Lung (tissue), 12 donors: Measurements from ENCODE around the gene ZNF865. TPM values are rescaled to one million over a fixed set of nuclear protein-coding genes. Genes with fewer than 3 reads are reported as not detected.

Source experiments
- ATAC-seq: fragments of 200-7000 bp; cut with Tn5 transposase; one replicate; pipeline ENCODE4 v1.9.1; 2020; ENCODE audit warnings: moderate number of reproducible peaks; ENCODE audit not compliant: insufficient read depth, low FRiP score
- DNase-seq, 3 donors: peaks; one replicate each; pipeline ENCODE4 v3.0.0-alpha.2; 2013 to 2017
- H3K27ac ChIP-seq, 2 donors: one replicate each; pipeline ENCODE4 v1.5.1; 2013; ENCODE audit warnings: mild to moderate bottlenecking in 2 of 2, moderate library complexity in 2 of 2, control low read depth in 1 of 2, inconsistent platforms in 1 of 2, low read depth in 1 of 2, low read length in 1 of 2
- H3K27me3 ChIP-seq, 3 donors: one replicate each; pipeline ENCODE4 v1.5.1; 2013; ENCODE audit warnings: low read length in 2 of 3; ENCODE audit not compliant: control insufficient read depth in 3 of 3, insufficient read depth in 3 of 3
- H3K36me3 ChIP-seq, 4 donors: one replicate each; pipeline ENCODE4 v1.5.1; 2013; ENCODE audit warnings: low read length in 4 of 4, mild to moderate bottlenecking in 1 of 4, moderate library complexity in 1 of 4; ENCODE audit not compliant: control insufficient read depth in 4 of 4, insufficient read depth in 4 of 4
- H3K4me1 ChIP-seq, 5 donors: one replicate each; pipeline ENCODE4 v1.5.1; 2013; ENCODE audit warnings: low read length in 5 of 5, mild to moderate bottlenecking in 2 of 5, moderate library complexity in 1 of 5; ENCODE audit not compliant: control insufficient read depth in 5 of 5, insufficient read depth in 5 of 5
- H3K4me3 ChIP-seq: one replicate; pipeline ENCODE4 v1.5.1; 2013; ENCODE audit warnings: mild to moderate bottlenecking, control low read depth, moderate library complexity
- H3K9ac ChIP-seq, 2 donors: one replicate each; pipeline ENCODE4 v1.5.1; 2013; ENCODE audit warnings: low read length in 2 of 2, control low read depth in 1 of 2; ENCODE audit not compliant: insufficient read depth in 1 of 2
- H3K9me3 ChIP-seq, 4 donors: one replicate each; pipeline ENCODE4 v1.5.1; 2013; ENCODE audit warnings: low read length in 3 of 4, mild to moderate bottlenecking in 1 of 4, moderate library complexity in 1 of 4; ENCODE audit not compliant: control insufficient read depth in 4 of 4, insufficient read depth in 3 of 4
- CTCF ChIP-seq: IDR thresholded peaks from 2 replicates; pipeline ENCODE4 v1.5.1; 2012; ENCODE audit warnings: mild to moderate bottlenecking; ENCODE audit errors: control extremely low read depth, extremely low read depth
- WGBS, 2 donors: extraction: QIAGEN DNeasy Blood & Tissue Kit; methylation state at CpG; one replicate each; pipeline ENCODE4 v1.1.7; 2013; 5-methylcytosine and 5-hydroxymethylcytosine counted together
- polyA plus RNA-seq, 2 donors: library from polyadenylated mRNA; stranded (reverse); fragments of 200-250 nt; gene quantifications; one replicate each; pipeline ENCODE4 v1.2.1, GENCODE V29; 2013
- total RNA-seq, 2 donors: library from RNA; depleted of rRNA in 1 of 2; stranded (reverse); fragments of >200 nt in 1 of 2; gene quantifications; one replicate each; pipeline ENCODE4 v1.2.1, GENCODE V29; 2014 to 2021
- donor health status: control.
- donor health status: control.
- donor health status: Bipolar disorder and iron deficiency.
- donor health status: healthy.
- donor health status: DM: yes; HTN: yes; CAD: no.

The ZNF865 gene
- total and polyA plus RNA-seq, 4 donors, result 5.1 to 19.3 (median 10.0) TPM

DNA sequence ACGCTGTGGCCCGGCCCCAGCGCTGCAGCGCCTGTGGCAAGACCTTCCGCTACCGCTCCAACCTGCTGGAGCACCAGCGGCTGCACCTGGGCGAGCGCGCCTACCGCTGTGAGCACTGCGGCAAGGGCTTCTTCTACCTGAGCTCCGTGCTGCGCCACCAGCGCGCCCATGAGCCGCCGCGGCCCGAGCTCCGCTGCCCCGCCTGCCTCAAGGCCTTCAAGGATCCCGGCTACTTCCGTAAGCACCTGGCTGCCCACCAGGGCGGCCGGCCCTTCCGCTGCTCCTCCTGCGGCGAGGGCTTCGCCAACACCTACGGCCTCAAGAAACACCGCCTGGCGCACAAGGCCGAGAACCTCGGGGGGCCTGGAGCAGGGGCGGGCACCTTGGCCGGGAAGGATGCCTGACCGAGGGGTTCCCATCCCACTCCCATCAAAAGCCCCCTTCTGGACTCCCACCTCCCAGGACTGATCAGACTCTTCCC is 11.0 kb downstream of the ZNF865 start:
- Histone ChIP-seq H3K4me3 (no peak overlapping the region), H3K27me3 (no peaks in the 10 kb centered on the region), H3K36me3 (peaks cover 11 to 49% (median 16%) of the 10 kb centered on the region in 4 donors), H3K4me1 (peaks cover 0 to 15% (median 11%) of the 10 kb centered on the region in 5 donors), H3K27ac (no peak overlapping the region), H3K9ac (no peak overlapping the region), H3K9me3 (no peaks in the 10 kb centered on the region)
- ATAC-seq (no peak), DNase-seq (no peak)
- no peak for TF ChIP-seq CTCF
- 98% methylated on average over 37 to 38 of the region's 38 CpGs for WGBS, 2 donors

DNA sequence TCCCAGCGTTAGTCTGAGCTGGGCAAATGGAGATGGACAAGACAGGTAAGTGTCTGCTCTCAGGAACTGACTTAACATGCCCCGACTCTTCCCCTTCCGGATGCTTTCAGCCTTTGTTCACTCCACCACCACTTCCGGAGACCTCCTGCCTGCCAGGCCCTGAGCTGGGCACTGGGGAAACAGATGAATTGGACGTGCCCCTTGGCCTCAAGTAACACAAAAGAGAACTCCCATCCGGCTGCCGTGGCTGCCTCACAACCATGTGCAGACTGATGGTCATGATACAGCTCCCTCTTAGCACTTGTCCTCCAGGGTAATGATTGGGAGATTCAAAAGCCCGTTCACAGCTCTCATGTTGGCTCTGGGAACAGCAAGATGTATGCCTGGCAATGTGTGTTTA is 12.0 kb downstream of the ZNF865 start:
- no peak for DNase-seq
- no peak overlapping the region for H3K9ac ChIP-seq
- peaks cover 11 to 58% (median 18%) of the 10 kb centered on the region in 4 donors for H3K36me3 ChIP-seq
- no peak overlapping the region for H3K4me3 ChIP-seq
- no peak for TF ChIP-seq CTCF
- H3K9me3 ChIP-seq, result no peaks in the 10 kb centered on the region
- H3K4me1 ChIP-seq, result peaks cover 0 to 15% (median 6%) of the 10 kb centered on the region in 5 donors
- ATAC-seq, result no peak
- H3K27me3 ChIP-seq, result no peaks in the 10 kb centered on the region
- H3K27ac ChIP-seq, result no peak overlapping the region
- whole genome bisulfite sequencing, 2 donors, result 81% methylated on average over 8 of the region's 8 CpGs

- Histone ChIP-seq H3K9me3 (no peaks in the 10 kb centered on the region), H3K36me3 (peaks cover 11 to 58% (median 18%) of the 10 kb centered on the region in 4 donors), H3K9ac (no peak overlapping the region), H3K4me1 (peaks cover 0 to 17% (median 6%) of the 10 kb centered on the region in 5 donors), H3K4me3 (no peak overlapping the region), H3K27ac (peak overlapping the region in 1 of 2 donors; percentile 64), H3K27me3 (no peaks in the 10 kb centered on the region)
- no peak for TF ChIP-seq CTCF
- DNase-seq (no peak), ATAC-seq (no peak)
- 80 to 86% methylated on average over 7 of the region's 7 CpGs for whole genome bisulfite sequencing, 2 donors
These were observed 13.0 kb downstream of the ZNF865 start for GRCh38 chr19:55618426-55618825.

DNA sequence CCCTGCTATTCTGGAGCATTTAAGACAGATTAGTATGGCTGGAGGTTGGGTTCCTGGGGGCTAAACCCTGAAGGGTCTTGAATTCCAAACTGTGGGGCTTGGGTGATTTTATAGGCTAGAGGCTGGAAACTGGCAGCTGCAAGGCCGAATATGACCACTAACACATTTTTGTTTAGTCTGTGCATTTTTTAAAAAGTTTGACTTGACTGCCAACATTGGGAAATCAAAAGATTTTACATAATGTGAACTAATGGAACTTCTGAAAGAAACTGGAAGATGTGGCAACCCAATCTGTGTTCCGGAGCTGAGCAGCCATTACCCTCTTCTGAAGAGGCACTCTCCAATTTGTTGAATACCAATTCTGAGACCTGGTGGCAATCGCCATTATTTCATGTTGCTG is 13.8 kb downstream of the ZNF865 start:
- H3K27ac ChIP-seq, result peak overlapping the region in 1 of 2 donors; percentile 69
- H3K9me3 ChIP-seq, result no peaks in the 10 kb centered on the region
- peaks cover 11 to 50% (median 18%) of the 10 kb centered on the region in 4 donors for H3K36me3 ChIP-seq
- no peak overlapping the region for H3K4me3 ChIP-seq
- WGBS, 2 donors, result 35 to 50% methylated on average over 3 of the region's 3 CpGs
- TF ChIP-seq CTCF, result no peak
- peaks cover 3 to 23% (median 6%) of the 10 kb centered on the region in 5 donors for H3K4me1 ChIP-seq
- H3K9ac ChIP-seq, result peak overlapping the region in 1 of 2 donors; percentile 47
- DNase-seq (peak; percentile 48 to 86 (median 84)), ATAC-seq (no peak)
- no peaks in the 10 kb centered on the region for H3K27me3 ChIP-seq
